Gastrocnemius medialis (tissue), 4 donors: Measurements from ENCODE around the gene CHMP5.

ENCODE experiments used
- CTCF ChIP-seq, 5 experiments: fragments of 450-650 bp in 3 of 5; fragments of 200-600 bp in 2 of 5; sonication (generic) in 2 of 5; IDR thresholded peaks in 4 of 5; conservative IDR thresholded peaks in 1 of 5; 1 replicate in 4 of 5; 2 replicates in 1 of 5; pipeline ENCODE4 v1.5.1; 2016 to 2019; ENCODE audit warnings: antibody characterized with exemption in 5 of 5, mild to moderate bottlenecking in 3 of 5, moderate library complexity in 3 of 5
- POLR2A ChIP-seq, 2 donors: fragments of 450-650 bp; IDR thresholded peaks; one replicate each; pipeline ENCODE4 v1.6.1; 2017; ENCODE audit warnings: antibody characterized with exemption in 2 of 2, mild to moderate bottlenecking in 2 of 2, moderate library complexity in 2 of 2

- TF ChIP-seq CTCF (IDR thresholded peaks at IDR 0.05 in 4 of 5, conservative IDR thresholded peaks at IDR 0.05 in 1 of 5) (no peak), POLR2A (IDR thresholded peaks at IDR 0.05) (no peak)
These were observed 45.1 kb downstream of the CHMP5 start for GRCh38 chr9:33309903-33310302.
